ENCODE measurements around the gene TANK. TPM values are rescaled to one million over a fixed set of nuclear protein-coding genes. Genes with fewer than 3 reads are reported as not detected.
A peak's percentile ranks its signal among the peaks of the same experiment; 100 is the strongest.

The TANK gene
- total and polyA plus RNA-seq, 2 of the 13 experiments (the other 11 are each of a cell fraction or from before 2014, with no cell fraction given): 66.9 to 96.1 TPM

GRCh38 chr2:161166538-161167409 lies 6.5 kb downstream of the TANK start (continued):
- TF ChIP-seq HNF1B (CRISPR knock-in tag; IDR thresholded peaks at IDR 0.05) (peak; percentile 16; the same call in 1 of the 2 replicates), ASH2L (IDR thresholded peaks at IDR 0.05; ENCODE audit: insufficient read length, low read depth, low read length) (peak; percentile 30), ISL2 (CRISPR knock-in tag; IDR thresholded peaks at IDR 0.05) (peak; percentile 74), ZNF770 (CRISPR knock-in tag; IDR thresholded peaks at IDR 0.05) (no peak), EP300 (IDR thresholded peaks at IDR 0.05; ENCODE audit: low read depth in 2 of 2, low read length in 2 of 2) (peak in 1 of 2 experiments; percentile 80; a peak in 2 of 4 replicates), EP300 (CRISPR knock-in tag; IDR thresholded peaks at IDR 0.05; ENCODE audit: borderline replicate concordance) (no peak; the same call in 1 of the 2 replicates), U2AF1 (optimal IDR thresholded peaks at IDR 0.05; ENCODE audit: low read depth, low read length) (no peak), ARID5B (CRISPR knock-in tag; IDR thresholded peaks at IDR 0.05) (peak; percentile 80), CEBPB (IDR thresholded peaks at IDR 0.05; ENCODE audit: borderline replicate concordance, low read depth, low read length) (no peak), RXRB (CRISPR knock-in tag; IDR thresholded peaks at IDR 0.05; ENCODE audit: borderline replicate concordance) (peak; percentile 55; the same call in 1 of the 2 replicates), ZNF816 (CRISPR knock-in tag; IDR thresholded peaks at IDR 0.05; ENCODE audit: borderline replicate concordance) (peak; percentile 53; the same call in 1 of the 2 replicates), GABPA (IDR thresholded peaks at IDR 0.05; ENCODE audit: low read depth, low read length) (no peak), GABPA (CRISPR knock-in tag; IDR thresholded peaks at IDR 0.05; ENCODE audit: low read depth) (peak; percentile 29; the same call in 1 of the 2 replicates), PCBP2 (optimal IDR thresholded peaks at IDR 0.05; ENCODE audit: low read depth, low read length, poor library complexity, severe bottlenecking) (no peak), NR0B2 (CRISPR knock-in tag; IDR thresholded peaks at IDR 0.05) (no peak), FOXK2 (IDR thresholded peaks at IDR 0.05) (no peak), SKI (IDR thresholded peaks at IDR 0.05; ENCODE audit: partially characterized antibody) (no peak), KLF13 (CRISPR knock-in tag; IDR thresholded peaks at IDR 0.05) (no peak), FOXA1 (IDR thresholded peaks at IDR 0.05) (no peak), FOXA1 (CRISPR knock-in tag; IDR thresholded peaks at IDR 0.05) (peak; percentile 43; the same call in 1 of the 2 replicates)

All from HepG2 (cell line).